Hepatocyte (in vitro differentiated cells): Measurements from ENCODE around the gene PLA2G4E.

Experiments
- EZH2 ChIP-seq: fragments of 200-600 bp; sonication (generic); IDR thresholded peaks from 2 replicates; pipeline ENCODE4 v1.6.1; 2016; ENCODE audit warnings: antibody characterized with exemption, mild to moderate bottlenecking, borderline replicate concordance
- EZH2phosphoT487 ChIP-seq: fragments of 200-600 bp; sonication (generic); IDR thresholded peaks from one replicate; pipeline ENCODE4 v1.6.1; 2018; ENCODE audit warnings: antibody characterized with exemption, mild to moderate bottlenecking, low read depth, moderate library complexity; ENCODE audit not compliant: unreplicated experiment, severe bottlenecking
- TF ChIP-seq, protein P1 (sequence below): fragments of 200-600 bp; sonication (generic); IDR thresholded peaks from 2 replicates; pipeline ENCODE4 v1.5.1; 2016; ENCODE audit warnings: antibody characterized with exemption, mild to moderate bottlenecking; ENCODE audit not compliant: poor library complexity

DNA sequence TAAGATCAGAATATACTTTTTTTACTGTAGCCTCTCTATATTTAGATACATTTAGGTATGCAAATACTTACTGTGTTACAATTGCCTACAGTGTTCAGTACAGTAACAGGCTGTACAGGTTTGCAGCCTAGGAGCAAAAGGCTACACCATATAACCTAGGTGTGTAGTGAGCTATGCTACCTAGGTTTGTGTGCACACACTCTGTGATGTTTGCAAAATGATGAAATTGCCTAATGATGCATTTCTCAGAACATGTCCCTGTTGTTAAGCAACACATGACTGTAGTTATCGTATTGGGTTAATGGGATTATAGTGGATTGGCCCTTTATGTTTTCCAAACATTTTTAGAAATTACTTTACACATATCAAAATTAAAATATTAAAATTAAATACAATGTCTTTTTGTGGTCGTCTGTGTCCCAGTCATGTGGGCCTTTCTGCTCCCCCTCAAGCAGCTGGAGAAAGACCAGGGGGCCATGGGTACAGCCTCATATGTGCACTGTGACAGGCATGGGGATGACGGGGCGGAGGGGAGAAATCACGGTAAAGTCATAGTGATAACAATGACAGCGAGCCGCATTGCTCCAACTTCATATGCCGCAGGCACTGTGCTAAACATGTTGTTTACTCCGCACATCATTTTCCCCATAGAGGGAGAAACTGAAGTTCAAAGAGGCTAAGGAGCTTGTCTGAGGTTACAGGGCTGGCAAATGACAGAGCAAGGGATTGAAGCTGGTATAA, 27.4 kb upstream of the PLA2G4E start:
- TF ChIP-seq, protein P1, sequence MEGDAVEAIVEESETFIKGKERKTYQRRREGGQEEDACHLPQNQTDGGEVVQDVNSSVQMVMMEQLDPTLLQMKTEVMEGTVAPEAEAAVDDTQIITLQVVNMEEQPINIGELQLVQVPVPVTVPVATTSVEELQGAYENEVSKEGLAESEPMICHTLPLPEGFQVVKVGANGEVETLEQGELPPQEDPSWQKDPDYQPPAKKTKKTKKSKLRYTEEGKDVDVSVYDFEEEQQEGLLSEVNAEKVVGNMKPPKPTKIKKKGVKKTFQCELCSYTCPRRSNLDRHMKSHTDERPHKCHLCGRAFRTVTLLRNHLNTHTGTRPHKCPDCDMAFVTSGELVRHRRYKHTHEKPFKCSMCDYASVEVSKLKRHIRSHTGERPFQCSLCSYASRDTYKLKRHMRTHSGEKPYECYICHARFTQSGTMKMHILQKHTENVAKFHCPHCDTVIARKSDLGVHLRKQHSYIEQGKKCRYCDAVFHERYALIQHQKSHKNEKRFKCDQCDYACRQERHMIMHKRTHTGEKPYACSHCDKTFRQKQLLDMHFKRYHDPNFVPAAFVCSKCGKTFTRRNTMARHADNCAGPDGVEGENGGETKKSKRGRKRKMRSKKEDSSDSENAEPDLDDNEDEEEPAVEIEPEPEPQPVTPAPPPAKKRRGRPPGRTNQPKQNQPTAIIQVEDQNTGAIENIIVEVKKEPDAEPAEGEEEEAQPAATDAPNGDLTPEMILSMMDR: no peak
- TF ChIP-seq EZH2: no peak
- no peak for TF ChIP-seq EZH2phosphoT487
